Hematopoietic multipotent progenitor cell treated with erythropoietin and hydrocortisone succinate and interleukin-3 and kit ligand, for 4 days (in vitro differentiated cells): Measurements from ENCODE around the gene STAG3.
"Not testable (repeated sequence)": the region's sequence is repeated elsewhere in the genome, so short reads cannot be mapped to it uniquely, and the experiment has no call there.

Experiments
- DNase-seq: peaks from one replicate; pipeline ENCODE4 v3.0.0-alpha.2; 2015

Gene STAG3

GRCh38 chr7:100248483-100248882 lies 70.8 kb downstream of the STAG3 start:
- no peak for DNase-seq

GRCh38 chr7:100257017-100257416 lies 79.3 kb downstream of the STAG3 start:
- no peak for DNase-seq

- not testable (repeated sequence) for DNase-seq
Observed at GRCh38 chr7:100259984-100260383, 82.3 kb downstream of the STAG3 start.

GRCh38 chr7:100262896-100263295 lies 85.2 kb downstream of the STAG3 start:
- not testable (repeated sequence) for DNase-seq
